COLO668 (cell line): ENCODE measurements around the gene TRIML1.
A peak's percentile ranks its signal among the peaks of the same experiment; 100 is the strongest.
"Not testable (repeated sequence)": the region's sequence is repeated elsewhere in the genome, so short reads cannot be mapped to it uniquely, and the experiment has no call there.

Experiments
- DNase-seq: peaks from one replicate; lab custom pipeline; 2025; ENCODE audit not compliant: unreplicated experiment; lab: John Stamatoyannopoulos, UW

TRIML1 gene

DNA sequence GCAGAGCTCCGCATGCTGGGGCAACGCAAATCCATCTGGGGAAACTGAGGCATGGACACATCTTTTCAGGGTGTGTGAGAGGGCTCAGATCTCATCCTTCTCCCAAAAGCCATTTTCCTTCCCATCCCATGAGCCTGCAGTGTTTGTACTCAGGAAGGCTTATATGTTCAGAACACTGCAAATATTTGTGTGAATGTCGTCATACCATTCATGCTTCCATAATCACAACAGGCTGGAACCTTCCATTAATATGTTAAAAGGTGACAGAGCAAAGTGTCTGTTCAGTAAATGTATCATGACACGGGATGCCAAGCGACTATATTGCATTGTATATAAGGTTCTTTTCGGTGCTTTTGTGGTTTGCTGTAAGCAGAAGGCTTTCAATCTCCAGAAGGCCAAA, 8.5 kb downstream of the TRIML1 start:
- DNase-seq = no peak

- no peak for DNase-seq
Observed at GRCh38 chr4:188154668-188155405, 15.6 kb downstream of the TRIML1 start.

DNA sequence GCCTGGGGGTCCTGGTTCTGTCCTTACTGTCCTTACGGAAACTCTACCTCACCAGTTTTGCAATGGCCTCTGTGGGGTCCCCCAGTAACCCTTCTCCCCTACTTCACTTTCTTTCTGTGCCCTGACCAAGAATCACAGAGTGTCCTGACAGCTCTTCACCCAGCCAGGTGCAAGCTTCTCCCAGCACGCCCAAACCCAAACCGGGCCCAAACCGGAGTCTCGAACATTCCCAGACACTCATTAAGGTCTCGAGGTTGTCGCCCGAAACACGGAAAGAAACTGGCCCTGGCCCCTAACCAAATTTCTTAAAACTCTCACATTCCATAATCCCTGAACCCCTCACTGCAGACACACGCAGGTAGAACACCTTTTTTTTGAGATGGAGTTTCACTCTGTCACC, 19.1 kb downstream of the TRIML1 start:
- DNase-seq = no peak

GRCh38 chr4:188159513-188160226, 20.4 kb downstream of the TRIML1 start:
- not testable (repeated sequence) for DNase-seq

GRCh38 chr4:188160406-188160805, 21.2 kb downstream of the TRIML1 start:
- no peak for DNase-seq

DNA sequence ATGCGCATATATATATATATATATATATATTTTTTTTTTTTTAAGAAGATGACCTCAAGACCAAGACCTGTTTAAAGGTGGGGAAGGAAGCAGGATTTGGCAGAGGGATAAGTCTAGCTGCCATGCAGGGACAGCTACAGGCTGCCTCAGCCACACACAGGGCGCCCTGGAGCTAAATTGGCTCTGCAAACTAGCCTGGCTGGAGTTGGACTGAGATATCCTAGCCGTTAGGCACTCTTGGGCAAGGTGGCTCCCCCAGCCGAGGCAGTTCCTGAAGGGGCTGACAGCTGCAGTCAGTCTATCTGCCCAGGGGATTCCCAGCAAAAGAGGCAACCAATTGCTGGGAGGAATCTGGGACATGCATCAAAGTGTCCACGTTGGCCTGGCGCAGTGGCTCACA, 21.9 kb downstream of the TRIML1 start:
- DNase-seq = no peak

DNA sequence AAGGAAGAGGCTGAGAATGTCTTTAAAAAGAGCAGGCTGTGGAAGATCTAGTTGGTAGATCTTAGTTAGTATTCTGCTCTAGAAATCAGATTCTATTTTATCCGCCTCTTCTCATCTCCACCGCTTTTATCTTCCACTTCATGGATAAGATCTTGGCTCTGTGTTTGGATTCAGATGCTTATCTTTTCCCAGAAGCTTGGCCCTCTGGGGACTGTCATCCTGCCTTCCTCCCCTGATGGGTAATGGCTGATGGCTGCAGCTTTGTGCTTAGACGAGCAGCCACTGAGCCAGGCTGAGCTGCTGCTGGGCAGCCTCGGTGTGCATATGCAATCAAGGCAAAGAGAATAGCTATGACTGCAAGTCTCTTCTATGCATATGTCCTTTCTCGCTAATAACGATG, 23.5 kb downstream of the TRIML1 start:
- no peak for DNase-seq

GRCh38 chr4:188168726-188169373, 29.6 kb downstream of the TRIML1 start:
- peak; percentile 21 for DNase-seq

DNA sequence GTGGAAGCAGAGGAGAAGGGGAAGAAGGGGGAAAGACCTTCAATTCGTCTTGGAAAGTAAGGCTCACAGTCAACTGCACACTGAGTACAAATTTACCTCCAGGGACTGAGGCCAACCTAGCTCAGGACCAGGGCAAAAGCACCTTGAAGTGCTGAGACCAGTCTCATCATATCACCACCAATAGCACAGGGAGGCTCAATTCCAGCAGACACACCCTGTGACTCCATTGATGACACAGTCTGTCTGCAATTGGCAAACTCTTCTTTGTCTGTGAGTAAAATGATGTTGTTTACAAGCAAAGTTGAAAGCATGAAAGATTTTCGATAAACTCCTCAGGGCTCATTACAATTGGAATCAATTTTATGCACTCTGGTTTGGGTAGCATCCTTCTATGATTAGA, 32.3 kb downstream of the TRIML1 start:
- DNase-seq = no peak

DNA sequence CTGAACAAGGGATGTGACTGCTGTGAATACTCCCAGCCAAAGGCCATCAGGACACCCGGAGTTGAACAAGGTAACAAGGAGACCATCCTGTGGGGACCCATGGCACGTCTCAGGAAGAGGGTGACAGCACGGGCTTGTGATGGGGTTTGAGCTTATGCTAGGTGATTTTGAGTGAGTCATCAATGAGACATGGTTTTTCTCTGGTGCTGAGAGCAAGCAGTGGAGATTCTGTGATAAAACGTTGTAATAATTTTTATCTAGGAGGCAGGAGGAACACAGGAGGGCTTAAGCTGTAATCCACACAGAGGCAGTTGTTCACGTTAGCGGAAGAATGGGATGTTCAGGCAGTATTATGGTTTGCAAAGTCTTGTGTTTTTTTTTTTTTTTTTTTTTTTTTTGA, 36.0 kb downstream of the TRIML1 start:
- no peak for DNase-seq

GRCh38 chr4:188177997-188178675, 38.9 kb downstream of the TRIML1 start:
- no peak for DNase-seq

GRCh38 chr4:188178806-188179205, 39.6 kb downstream of the TRIML1 start:
- no peak for DNase-seq

DNA sequence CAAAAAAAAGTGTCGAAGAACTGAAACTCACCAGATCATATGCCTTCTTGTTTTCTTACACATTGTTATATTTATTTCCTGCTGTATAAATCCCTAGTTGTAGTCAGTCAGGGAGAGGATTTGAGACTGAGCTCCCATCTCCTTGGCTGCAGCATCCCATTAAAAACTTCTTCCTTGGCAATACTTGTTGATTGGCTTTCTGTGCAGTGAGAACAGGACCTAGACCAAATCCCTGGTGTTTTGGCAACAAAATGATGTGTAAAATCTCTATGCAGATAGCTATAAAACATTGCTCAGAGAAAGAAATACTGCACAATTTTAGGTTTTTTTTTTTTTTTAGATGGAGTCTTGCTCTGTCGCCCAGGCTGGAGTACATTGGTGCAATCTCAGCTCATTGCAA, 47.9 kb downstream of the TRIML1 start:
- no peak for DNase-seq

- DNase-seq = no peak
Observed at GRCh38 chr4:188190461-188190860, 51.2 kb downstream of the TRIML1 start.

DNA sequence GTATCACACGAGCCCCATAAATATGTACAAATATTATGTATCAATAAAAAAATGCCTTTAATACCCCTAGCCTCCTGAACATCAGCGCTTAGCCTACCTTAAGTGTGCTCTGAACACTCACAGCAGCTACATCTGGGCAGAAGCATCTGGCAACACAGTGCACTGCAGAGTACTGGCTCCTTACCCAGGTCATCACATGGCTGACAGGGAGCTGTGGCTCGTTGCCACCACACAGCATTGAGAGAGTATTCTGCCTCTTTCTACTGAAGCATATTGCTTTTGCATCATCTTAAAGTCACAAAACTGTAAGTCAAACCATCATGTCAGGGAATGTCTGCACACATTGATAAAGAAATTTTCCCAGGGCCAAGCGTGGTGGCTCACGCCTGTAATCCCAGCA, 55.2 kb downstream of the TRIML1 start:
- DNase-seq = no peak

DNA sequence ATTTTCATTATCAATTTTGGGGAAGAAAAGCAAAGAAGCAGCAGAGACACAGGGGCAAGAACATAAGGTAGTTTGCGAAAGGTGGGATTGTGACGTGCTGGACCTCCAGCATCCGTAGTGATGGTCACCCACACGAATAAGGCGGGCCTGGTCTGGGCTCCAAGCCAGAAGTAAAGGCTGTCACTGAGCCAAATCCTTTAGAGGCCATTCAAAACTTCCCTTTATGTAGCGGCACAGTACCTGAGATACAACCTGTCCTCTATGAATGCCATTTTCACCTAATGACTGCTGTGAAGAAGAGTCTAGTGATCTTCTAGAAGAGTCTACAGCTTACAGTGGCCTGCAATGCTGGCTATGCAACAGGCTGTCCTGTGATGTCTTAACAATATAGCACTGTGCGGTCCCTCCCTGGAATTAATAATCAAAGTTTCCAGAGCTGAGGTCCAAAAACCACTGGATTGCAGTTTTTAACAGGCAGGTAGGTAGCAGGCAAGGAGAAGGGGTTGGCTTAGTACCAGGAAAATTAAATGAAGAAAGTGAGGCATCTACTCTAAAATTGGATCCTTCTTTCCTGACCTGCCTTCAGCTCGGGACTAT, 56.2 kb downstream of the TRIML1 start:
- no peak for DNase-seq

DNA sequence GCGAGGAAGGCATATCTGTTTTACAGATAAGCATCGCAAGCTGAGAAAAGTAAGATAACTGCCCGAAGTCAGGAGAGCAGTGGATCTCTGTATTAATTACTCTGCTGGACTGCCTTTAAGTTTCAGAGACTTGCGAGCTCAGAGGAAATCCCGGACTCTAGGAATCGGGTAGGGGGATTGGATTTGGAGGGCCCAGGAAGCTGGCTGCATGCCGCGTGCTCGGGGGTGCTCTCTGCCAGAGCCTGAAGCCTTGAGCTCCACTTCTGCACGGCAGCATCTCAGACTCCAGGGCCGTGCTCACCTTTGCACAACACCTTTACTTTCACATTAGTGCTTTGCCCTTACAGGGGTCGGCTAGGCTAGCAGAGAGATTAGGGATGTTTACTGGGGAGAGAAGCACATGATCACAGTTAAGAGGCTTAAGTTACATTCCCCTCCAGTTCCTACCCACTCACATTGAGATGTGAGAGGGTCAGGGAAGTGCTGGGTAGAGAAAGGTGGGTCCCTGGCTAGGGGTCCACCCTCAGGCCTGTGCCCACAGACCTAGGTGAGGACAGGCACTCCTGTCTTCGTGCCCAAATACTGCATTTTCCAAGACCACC, 57.0 kb downstream of the TRIML1 start:
- DNase-seq = no peak
